Limb (tissue), 2 donors: ENCODE measurements around the gene TTLL11.

Experiments
- DNase-seq, 2 donors: peaks; one replicate each; pipeline ENCODE4 v3.0.0-alpha.2; 2016; ENCODE audit errors: extremely low spot score in 2 of 2

TTLL11 gene

GRCh38 chr9:121975801-121976277 lies 117.3 kb downstream of the TTLL11 start:
- no peak for DNase-seq

- DNase-seq: no peak
Measured at GRCh38 chr9:121974421-121974820, 118.7 kb downstream of the TTLL11 start.

GRCh38 chr9:121972501-121972981 lies 120.6 kb downstream of the TTLL11 start:
- DNase-seq: no peak

GRCh38 chr9:121968056-121968455 lies 125.1 kb downstream of the TTLL11 start:
- no peak for DNase-seq

- no peak for DNase-seq
Measured at GRCh38 chr9:121966706-121967105, 126.4 kb downstream of the TTLL11 start.

- DNase-seq: no peak
Measured at GRCh38 chr9:121963528-121963995, 129.5 kb downstream of the TTLL11 start.

- no peak for DNase-seq
Measured at GRCh38 chr9:121962421-121962820, 130.7 kb downstream of the TTLL11 start.

GRCh38 chr9:121960665-121961064 lies 132.4 kb downstream of the TTLL11 start:
- DNase-seq: no peak

GRCh38 chr9:121958530-121958929 lies 134.6 kb downstream of the TTLL11 start:
- DNase-seq: no peak

- no peak for DNase-seq
Measured at GRCh38 chr9:121956808-121957207, 136.3 kb downstream of the TTLL11 start.

GRCh38 chr9:121955649-121956048 lies 137.5 kb downstream of the TTLL11 start:
- no peak for DNase-seq

- DNase-seq: no peak
Measured at GRCh38 chr9:121954477-121955140, 138.5 kb downstream of the TTLL11 start.

- no peak for DNase-seq
Measured at GRCh38 chr9:121952611-121953010, 140.5 kb downstream of the TTLL11 start.

GRCh38 chr9:121950866-121951265 lies 142.2 kb downstream of the TTLL11 start:
- no peak for DNase-seq

GRCh38 chr9:121950441-121950840 lies 142.7 kb downstream of the TTLL11 start:
- DNase-seq: no peak

- DNase-seq: no peak
Measured at GRCh38 chr9:121949766-121950165, 143.3 kb downstream of the TTLL11 start.

GRCh38 chr9:121949364-121949763 lies 143.7 kb downstream of the TTLL11 start:
- DNase-seq: no peak

- DNase-seq: no peak
Measured at GRCh38 chr9:121947775-121948174, 145.3 kb downstream of the TTLL11 start.

GRCh38 chr9:121946465-121946864 lies 146.6 kb downstream of the TTLL11 start:
- DNase-seq: no peak

- DNase-seq: no peak
Measured at GRCh38 chr9:121945849-121946248, 147.3 kb downstream of the TTLL11 start.

- DNase-seq: no peak
Measured at GRCh38 chr9:121945281-121945680, 147.8 kb downstream of the TTLL11 start.

- DNase-seq: no peak
Measured at GRCh38 chr9:121944711-121945191, 148.4 kb downstream of the TTLL11 start.

GRCh38 chr9:121943463-121943862 lies 149.6 kb downstream of the TTLL11 start:
- no peak for DNase-seq
